Measurements from ENCODE around the gene TMED6. TPM values are rescaled to one million over a fixed set of nuclear protein-coding genes. Genes with fewer than 3 reads are reported as not detected.

The TMED6 gene
- total RNA-seq, 2 donors from 2014 or later, result 1.5 TPM; not detected in 1

GRCh38 chr16:69338557-69339288 is 12.9 kb downstream of the TMED6 start:
- TF ChIP-seq, protein P1, sequence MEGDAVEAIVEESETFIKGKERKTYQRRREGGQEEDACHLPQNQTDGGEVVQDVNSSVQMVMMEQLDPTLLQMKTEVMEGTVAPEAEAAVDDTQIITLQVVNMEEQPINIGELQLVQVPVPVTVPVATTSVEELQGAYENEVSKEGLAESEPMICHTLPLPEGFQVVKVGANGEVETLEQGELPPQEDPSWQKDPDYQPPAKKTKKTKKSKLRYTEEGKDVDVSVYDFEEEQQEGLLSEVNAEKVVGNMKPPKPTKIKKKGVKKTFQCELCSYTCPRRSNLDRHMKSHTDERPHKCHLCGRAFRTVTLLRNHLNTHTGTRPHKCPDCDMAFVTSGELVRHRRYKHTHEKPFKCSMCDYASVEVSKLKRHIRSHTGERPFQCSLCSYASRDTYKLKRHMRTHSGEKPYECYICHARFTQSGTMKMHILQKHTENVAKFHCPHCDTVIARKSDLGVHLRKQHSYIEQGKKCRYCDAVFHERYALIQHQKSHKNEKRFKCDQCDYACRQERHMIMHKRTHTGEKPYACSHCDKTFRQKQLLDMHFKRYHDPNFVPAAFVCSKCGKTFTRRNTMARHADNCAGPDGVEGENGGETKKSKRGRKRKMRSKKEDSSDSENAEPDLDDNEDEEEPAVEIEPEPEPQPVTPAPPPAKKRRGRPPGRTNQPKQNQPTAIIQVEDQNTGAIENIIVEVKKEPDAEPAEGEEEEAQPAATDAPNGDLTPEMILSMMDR (IDR thresholded peaks at IDR 0.05), result no peak
- Histone ChIP-seq H3K27me3 (replicated peaks; ENCODE audit: insufficient read depth) (no peaks in the 10 kb centered on the region), H3K4me1 (ENCODE audit: control insufficient read depth in 1 of 2, low read depth in 2 of 2) (peaks cover 21 to 31% of the 10 kb centered on the region in 2 donors), H3K36me3 (peaks cover 39% of the 10 kb centered on the region), H3K9me3 (no peaks in the 10 kb centered on the region), H3K4me3 (peak overlapping the region; percentile 91), H3K27ac (peak overlapping the region; percentile 79 to 85)
- DNase-seq (ENCODE audit: low spot score) (no peak), ATAC-seq (ENCODE audit: insufficient number of reproducible peaks, low FRiP score, low read depth) (no peak)

GRCh38 chr16:69334696-69335095 is 16.9 kb downstream of the TMED6 start:
- H3K4me3 ChIP-seq, result no peak overlapping the region
- no peak overlapping the region for H3K27ac ChIP-seq
- H3K9me3 ChIP-seq, result no peaks in the 10 kb centered on the region
- no peaks in the 10 kb centered on the region for H3K27me3 ChIP-seq (replicated peaks; ENCODE audit: insufficient read depth)
- no peak for DNase-seq (ENCODE audit: low spot score)
- no peak for ATAC-seq (ENCODE audit: insufficient number of reproducible peaks, low FRiP score, low read depth)
- H3K36me3 ChIP-seq, result peaks cover 27% of the 10 kb centered on the region
- peaks cover 14 to 25% of the 10 kb centered on the region in 2 donors for H3K4me1 ChIP-seq (ENCODE audit: control insufficient read depth in 1 of 2, low read depth in 2 of 2)
- TF ChIP-seq, protein P1 (IDR thresholded peaks at IDR 0.05), result no peak

DNA sequence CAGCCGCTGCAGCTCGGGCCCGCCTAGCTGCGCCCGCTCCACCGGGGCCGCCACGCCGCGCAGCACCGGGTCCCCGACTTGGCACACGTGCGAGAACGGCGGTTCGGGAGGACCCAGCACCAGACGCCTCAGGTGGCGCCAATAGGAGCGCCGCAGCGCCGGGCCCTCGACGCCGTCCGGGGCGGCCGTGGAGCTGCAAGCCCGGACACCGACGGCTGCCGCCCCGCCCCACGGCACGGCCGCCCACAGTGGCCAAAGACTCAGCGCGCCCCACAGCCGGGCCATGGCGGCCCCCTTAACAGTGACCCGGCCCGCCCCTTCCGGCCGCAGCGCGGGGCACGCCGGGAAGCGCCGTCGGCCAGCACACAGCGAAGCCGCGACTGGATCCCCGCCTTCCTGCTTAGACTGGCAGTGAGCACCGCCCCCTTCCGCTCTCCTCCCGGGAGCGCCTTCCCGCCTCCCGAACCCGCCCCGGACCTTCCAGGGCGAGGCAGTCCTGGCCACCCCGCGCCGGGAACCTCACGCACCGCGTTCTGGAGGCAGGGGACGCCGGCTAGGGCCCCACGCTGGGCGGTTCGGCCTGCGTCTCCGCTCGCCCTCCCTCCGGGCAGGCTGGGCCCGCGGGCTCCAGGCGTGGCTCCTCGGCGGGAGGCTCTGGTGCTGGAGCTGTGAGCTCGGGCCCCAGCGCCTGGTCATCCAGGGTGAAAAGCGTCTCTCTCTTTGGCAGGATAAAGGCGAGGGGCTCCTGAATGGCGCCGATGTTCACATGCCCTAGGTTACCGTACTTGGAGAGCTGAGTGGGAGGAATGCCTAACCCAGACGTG is 21.1 kb downstream of the TMED6 start, which contains the start of gene PDF:
TSS of gene PDF (minus strand) at position 303 of the 824 bp plus-strand sequence. CDS start at position 285, 18 bp downstream.
- H3K27me3 ChIP-seq (replicated peaks; ENCODE audit: insufficient read depth), result no peaks in the 10 kb centered on the region
- peak within 1 kb of the TSS; percentile 74 to 96 for H3K27ac ChIP-seq
- peaks cover 27% of the 10 kb centered on the region for H3K36me3 ChIP-seq
- peaks cover 8 to 39% of the 10 kb centered on the region in 2 donors for H3K4me1 ChIP-seq (ENCODE audit: control insufficient read depth in 1 of 2, low read depth in 2 of 2)
- DNase-seq (ENCODE audit: low spot score) (peak; percentile 78), ATAC-seq (ENCODE audit: insufficient number of reproducible peaks, low FRiP score, low read depth) (peak; percentile 87)
- peak within 1 kb of the TSS; percentile 94 for H3K4me3 ChIP-seq
- TF ChIP-seq, protein P1 (IDR thresholded peaks at IDR 0.05), result no peak
- no peaks in the 10 kb centered on the region for H3K9me3 ChIP-seq

DNA sequence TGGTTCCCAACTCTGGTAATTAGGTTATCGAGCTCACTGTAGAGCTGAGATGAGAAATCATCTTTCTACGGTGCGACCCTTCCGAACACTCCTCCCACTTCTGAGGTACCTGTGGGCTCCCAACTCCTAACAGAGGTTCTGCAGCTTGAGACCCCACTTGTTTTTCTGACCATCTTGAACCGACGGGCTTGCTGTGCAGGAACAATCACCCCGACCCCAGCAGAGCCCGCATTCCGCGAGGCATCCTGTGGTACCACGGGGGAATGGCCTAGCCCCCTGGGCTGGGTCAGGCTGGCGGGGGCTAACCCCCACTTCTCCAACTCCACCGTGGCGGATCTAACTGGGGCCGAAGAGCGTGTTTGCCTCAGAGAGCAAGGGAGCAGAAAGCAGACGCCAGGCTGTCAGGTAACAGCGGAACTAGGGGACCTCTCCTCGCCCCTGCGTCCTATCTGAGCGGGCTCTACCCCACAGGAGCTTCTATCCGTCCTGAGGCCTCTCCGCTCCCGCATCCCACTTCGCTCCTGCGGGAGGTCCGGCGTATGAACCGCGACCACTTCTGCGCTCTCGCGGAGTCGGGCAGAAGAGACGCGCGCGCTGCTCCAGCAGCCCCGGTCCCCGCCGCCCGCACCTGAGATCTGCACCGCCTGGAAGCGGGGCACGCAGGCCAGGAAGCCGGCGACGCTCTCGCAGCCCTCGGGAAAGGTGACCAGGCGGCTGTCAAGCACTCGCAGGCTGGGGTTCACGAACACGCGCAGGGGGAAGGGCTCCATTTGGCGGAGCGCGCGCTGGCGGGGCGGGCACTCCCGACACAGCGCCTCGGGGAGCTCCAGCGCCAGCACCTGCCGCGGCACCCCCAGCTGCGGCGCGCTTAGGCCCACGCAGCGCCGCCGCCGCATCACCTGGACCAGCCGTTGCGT is 22.0 kb downstream of the TMED6 start:
- H3K9me3 ChIP-seq, result no peaks in the 10 kb centered on the region
- ATAC-seq (ENCODE audit: insufficient number of reproducible peaks, low FRiP score, low read depth) (no peak), DNase-seq (ENCODE audit: low spot score) (no peak)
- H3K4me1 ChIP-seq (ENCODE audit: control insufficient read depth in 1 of 2, low read depth in 2 of 2), result peaks cover 8 to 39% of the 10 kb centered on the region in 2 donors
- peaks cover 25% of the 10 kb centered on the region for H3K36me3 ChIP-seq
- H3K27ac ChIP-seq, result peak overlapping the region; percentile 22 to 96
- TF ChIP-seq, protein P1 (IDR thresholded peaks at IDR 0.05), result no peak
- peak overlapping the region; percentile 94 for H3K4me3 ChIP-seq
- H3K27me3 ChIP-seq (replicated peaks; ENCODE audit: insufficient read depth), result no peaks in the 10 kb centered on the region
